Endothelial cell of umbilical vein (primary cell): ENCODE data around the gene ZC3H12A.

ENCODE experiments used
- CTCF ChIP-seq, 2 donors: IDR thresholded peaks; 1 replicate in 1 of 2; 2 replicates in 1 of 2; pipeline ENCODE4 v1.5.1; 2011; ENCODE audit warnings: low read length in 2 of 2, mild to moderate bottlenecking in 2 of 2, moderate library complexity in 2 of 2, control low read depth in 1 of 2, inconsistent platforms in 1 of 2, low read depth in 1 of 2; ENCODE audit not compliant: insufficient read depth in 1 of 2; ENCODE audit errors: extremely low read depth in 1 of 2
- POLR2A ChIP-seq: IDR thresholded peaks from 2 replicates; pipeline ENCODE4 v1.6.1; 2012; ENCODE audit warnings: low read depth, mild to moderate bottlenecking, control low read depth, low read length

- no peak for TF ChIP-seq CTCF (IDR thresholded peaks at IDR 0.05; ENCODE audit: extremely low read depth in 1 of 2, insufficient read depth in 1 of 2, low read depth in 1 of 2, low read length in 2 of 2)
- TF ChIP-seq POLR2A, result no peak
Measured at GRCh38 chr1:37448691-37449417, 25.5 kb upstream of the ZC3H12A start.
